ENCODE data around the gene DCN. TPM values are rescaled to one million over a fixed set of nuclear protein-coding genes. Genes with fewer than 3 reads are reported as not detected.

Gene DCN
- total RNA-seq, 1 donor from 2014 or later = 1.4 TPM

DNA sequence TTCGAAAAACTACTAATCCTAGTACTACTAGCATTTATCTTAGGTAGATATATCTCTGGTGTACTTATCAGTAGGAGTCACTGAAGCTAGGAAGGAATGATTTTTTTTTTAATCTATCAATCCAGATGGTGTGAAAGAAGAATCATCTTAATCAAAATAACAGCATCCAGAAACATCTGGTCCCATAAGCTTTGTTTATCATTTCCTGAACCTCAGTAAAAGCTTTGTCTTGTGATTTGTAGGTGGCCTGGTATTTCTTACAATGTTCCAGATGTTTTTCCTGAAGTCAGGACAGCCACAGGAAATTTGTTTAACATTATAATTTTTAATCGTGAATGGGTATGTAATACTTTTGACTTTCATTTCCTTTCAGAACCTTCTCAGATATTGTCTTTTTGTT, 43.3 kb downstream of the DCN start:
- no peak for DNase-seq (ENCODE audit: low read depth, low spot score)

DNA sequence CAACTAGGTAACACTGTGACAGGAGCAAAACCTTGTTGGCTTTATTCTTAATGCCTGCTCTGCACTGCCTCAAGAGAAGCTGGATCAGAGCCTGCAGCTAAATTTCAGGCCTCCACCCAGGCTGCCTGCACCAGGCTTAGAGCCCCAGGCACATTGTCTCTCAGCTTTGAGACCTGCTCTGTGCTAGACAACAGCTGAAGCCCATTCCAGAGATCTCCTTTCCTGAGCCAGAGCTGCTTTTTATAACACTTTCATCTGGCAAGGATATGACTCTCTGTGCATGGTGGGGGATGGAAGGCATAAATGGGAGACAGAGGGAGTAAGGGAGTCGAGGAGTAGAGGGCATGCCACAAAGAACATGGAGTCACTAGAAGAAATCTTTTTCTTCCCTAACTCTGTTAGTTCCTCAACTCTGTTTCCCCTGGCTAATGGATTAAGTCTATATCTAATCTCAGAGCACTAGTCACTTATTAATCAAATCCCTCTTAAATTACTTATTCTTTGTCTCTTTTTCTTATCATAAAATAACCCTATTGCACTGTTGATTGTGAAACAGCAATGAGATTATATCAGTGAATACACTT, 44.2 kb downstream of the DCN start:
- DNase-seq (ENCODE audit: low read depth, low spot score) = no peak

DNA sequence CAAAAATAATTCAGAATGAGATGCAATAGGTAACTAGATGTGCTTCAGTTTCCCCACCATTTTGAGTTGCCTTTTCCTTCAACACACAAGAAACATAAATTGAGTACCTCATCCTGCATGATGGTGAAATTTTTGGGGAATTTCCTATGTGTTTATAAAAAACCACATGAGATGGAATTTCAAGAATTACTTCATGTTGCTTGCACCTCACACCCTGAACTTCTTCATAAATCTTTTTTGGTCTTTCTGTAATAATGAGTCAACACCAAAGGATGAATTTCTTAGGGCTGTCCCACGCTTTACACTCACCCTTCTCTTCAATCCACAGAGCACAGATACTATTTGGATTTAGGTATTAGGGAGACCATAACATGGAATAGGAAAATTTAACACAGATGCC, 48.7 kb downstream of the DCN start:
- no peak for DNase-seq (ENCODE audit: low read depth, low spot score)

DNA sequence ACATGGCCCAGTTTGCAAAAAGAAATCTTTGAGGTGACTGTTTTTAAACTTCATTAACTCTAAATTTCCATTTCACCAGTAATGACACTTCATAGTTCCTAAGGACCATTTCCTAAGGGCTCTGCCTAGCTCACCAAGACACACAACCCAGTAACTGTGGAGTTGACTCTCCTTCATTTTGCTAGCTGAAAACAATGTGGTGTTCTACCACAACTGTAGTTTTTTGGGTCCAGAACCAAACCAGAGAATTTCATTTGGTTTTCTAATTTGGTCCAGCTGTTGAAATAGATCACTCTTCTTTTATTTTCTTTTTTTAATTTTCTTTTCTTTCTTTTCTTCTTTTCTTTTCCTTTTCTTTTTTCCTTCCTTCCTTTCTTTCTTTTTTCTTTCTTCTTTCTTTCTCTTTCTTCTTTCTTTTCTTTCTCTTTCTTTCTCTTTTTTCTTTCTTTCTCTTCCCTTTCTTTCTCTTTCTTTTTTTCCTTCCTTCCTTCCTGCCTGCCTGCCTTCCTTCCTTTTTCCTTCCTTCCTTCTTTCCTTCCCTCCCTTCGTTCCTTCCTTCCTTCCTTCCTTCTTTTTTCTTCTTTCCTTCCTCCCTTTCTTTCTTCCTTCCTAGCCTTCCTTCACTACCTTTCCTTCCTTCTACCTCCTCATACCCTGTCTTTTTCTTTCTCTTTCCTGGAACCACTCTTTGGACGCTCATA, 52.8 kb downstream of the DCN start:
- no peak for DNase-seq (ENCODE audit: low read depth, low spot score)

DNA sequence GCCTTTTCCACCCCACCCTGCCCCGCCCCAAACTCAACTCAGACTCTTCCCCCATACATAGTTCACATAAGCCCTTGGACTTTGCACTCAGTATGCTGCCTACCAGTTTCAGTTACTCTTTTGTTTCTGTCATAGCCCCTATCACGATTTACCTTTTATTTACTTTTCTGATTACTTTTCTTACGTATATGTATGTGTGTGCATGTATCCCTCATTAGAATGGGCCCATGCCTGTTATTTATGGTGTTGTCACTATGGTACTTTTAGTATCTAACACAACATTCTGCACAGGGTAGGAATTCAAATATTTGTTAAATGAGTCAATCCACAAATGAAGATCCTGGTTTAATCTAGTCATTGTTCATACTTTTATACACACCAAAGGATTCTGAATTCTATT, 54.9 kb downstream of the DCN start:
- no peak for DNase-seq (ENCODE audit: low read depth, low spot score)

DNA sequence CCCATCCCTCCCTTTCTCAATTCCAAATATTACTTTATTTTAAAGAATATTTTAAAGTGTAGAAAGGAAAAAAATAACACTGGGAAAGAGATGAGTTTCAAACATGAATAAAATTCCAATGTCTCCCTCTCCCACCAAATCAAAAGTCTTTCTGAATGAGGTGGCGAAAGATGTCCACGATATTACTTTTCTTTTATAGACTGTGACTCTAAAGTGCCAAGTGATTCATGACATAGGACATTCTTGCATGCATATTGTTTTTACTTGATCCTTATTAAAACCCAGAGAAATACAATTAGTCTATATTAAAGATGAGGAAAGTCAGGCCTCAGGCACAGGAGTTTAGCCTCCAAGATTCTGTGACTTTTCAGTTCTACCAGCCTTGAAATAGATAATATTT, 55.3 kb downstream of the DCN start:
- no peak for DNase-seq (ENCODE audit: low read depth, low spot score)

DNA sequence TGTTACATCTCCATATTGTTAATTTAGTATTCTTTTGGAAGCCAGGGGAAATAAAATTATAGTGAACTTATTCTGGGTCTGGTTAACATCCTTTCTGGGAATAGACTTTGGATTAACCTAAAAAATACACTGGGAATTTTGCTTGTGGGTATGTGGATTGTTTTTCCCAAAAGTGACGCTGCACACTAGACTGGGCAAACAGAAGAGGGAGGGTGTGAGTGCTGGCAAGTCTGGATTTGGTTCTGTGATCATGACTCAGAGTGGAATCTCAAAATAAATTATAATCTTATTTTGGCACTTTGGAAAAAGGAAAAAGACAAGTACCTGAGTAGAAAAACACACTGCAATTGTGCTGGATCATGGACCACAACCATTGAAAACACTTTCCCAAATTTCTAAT, 56.1 kb downstream of the DCN start:
- no peak for DNase-seq (ENCODE audit: low read depth, low spot score)

DNA sequence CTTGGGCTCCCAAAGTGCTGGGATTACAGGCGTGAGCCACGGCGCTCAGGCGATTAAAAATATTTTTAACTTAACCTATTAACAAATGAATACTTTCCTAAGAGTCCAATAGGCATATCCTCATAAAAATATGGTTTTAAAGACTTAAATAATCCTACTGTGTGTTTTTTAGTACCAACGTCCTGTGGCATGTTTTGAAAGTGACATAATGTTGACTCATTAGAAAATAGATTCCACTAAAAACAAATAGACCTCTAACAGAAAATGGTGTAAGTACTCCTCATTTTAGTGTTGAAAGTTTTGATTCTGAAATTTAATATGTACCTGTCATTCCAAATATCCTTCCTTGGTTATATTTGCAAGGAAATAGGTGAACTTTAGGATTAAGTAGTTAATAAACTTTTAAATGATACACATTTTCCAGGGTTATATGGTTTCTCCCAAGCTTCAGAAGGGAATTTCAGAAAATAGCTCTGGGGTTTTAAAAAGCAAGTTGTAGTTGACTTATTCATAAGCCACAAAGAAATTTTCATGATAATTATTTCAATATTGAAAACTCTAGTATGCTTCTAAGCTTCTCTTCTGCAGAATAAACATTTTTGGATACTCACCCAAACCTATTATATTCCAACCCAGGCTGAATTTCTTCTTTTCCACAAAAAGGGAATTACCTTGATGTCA, 59.2 kb downstream of the DCN start:
- no peak for DNase-seq (ENCODE audit: low read depth, low spot score)

DNA sequence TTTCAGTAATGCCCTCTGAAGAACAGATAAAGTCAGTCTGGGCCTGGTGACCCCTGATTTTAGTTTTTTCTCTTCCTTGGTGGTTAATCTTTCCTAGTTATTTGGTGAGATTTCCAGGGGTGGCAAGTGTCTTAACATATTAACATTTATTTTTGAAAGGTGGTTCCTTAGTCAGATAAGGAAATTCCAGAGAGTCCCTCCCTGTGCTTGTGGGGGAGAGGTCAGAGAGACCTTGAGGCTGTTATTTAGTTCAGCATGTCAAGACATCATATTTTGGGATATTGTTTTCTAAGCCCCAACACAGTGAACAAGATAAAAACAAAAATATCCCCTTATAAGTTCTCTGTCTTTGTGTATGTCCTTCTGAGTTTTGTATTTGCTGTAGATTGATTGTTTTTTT, 61.8 kb downstream of the DCN start:
- no peak for DNase-seq (ENCODE audit: low read depth, low spot score)

DNA sequence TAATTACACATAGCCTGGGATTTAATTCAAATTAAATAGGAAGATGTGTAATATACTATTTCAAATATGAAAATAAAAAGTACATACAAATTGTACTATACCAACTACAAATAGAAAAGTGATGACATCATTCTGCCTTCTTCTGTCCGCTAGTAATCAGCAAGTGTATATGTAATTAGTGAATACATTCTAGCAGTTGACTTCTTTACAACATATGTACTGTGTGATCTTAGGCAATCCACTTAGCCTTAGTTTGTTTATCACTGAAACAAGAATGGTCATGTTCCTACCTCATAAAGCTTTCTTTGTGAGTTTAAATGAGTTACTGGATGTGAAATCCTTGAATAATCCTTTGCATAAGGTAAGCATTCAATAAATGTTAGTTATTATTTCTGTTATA, 63.5 kb downstream of the DCN start:
- no peak for DNase-seq (ENCODE audit: low read depth, low spot score)

DNA sequence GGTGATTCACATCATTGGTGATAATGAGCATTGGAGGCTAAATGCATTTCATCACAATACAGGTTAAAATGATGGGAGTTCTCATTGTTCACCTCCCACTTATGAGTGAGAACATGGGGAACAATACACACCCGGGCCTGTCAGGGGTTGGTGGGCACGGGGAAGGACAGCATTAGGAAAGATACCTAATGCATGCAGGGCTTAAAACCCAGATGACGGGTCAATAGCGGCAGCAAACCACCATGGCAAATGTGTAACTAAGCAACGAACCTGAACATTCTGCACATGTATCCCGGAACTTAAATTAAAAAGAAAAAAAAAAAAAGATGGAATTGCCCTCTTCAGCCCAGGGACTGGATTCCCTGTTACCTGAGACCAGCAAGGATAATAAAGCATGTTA, 69.0 kb downstream of the DCN start:
- no peak for DNase-seq (ENCODE audit: low read depth, low spot score)

DNA sequence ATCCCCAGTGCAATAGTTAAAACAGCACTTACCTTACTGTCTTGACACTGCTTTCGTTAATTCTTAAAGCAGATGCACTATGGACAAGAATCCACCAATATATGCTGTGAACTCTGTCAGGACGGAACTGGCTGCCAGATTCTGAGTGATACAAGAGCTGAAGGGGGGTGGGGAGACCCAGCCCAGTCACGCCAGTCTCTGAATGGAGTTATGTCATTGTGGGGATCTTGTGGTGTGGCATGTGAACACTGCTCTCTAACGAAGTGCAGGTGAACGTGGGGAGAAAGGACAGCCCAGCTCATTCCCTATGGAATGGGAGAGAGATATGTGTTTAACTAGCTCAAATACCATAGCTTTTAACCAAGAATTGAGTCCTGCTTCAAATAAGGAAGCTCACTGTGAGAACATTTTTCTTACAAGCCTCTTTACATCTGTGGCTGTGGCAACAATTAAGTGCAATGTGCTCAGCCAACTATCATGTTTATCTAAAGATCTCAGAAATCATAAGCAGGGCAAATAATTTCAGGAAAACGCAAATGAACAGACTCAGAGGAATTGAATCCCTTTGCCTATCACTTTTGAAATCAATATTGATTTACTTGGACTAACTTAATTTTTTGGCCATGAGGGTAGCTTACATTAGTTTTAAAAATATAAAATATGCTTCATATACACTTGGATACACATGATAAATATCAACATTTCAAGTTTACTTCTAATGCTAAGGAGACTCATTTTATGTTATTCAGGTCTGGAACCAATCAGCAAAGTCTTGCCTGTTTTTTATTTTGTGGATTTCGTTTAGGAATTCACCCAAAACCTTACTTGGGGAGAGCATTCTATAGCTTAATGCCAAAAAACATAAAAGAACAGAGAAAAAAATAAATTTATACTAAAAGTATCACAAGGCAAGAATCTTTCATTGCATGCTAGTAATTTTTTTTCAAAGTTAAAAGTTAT, 71.0 kb downstream of the DCN start, which contains the start of gene LUM:
Gene LUM (minus strand): TSS at position 129 of the 960 bp plus-strand sequence. CDS start 2,515 bp downstream, outside the sequence.
- DNase-seq (ENCODE audit: low read depth, low spot score) = no peak

DNA sequence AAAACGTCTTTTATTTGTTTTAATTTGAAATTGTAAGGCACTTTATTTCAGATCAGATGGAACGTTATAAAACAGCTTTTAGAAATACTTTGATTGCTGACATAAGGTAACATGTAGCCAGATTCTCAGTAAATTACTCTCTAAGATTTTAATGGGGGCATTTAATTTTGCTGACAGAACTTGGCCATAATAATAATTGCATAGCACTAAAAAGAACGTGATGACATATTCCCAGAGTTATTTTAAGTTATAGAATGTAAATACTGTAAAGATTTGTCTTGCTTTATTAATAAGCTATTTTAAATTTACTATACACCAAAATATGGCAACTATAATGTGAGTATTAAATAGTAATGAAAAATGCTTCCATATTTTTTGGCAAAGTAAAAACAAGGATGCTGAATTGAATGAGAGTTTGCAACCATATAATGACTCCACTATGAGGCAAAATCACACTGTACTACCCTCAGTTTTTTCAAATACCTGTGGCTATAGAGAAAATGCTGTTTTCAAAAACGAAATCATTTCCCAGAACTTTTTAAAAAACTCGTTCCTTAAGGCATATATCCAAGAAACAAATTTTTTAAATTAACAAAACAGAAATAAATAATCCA, 72.2 kb downstream of the DCN start:
- no peak for DNase-seq (ENCODE audit: low read depth, low spot score)

DNA sequence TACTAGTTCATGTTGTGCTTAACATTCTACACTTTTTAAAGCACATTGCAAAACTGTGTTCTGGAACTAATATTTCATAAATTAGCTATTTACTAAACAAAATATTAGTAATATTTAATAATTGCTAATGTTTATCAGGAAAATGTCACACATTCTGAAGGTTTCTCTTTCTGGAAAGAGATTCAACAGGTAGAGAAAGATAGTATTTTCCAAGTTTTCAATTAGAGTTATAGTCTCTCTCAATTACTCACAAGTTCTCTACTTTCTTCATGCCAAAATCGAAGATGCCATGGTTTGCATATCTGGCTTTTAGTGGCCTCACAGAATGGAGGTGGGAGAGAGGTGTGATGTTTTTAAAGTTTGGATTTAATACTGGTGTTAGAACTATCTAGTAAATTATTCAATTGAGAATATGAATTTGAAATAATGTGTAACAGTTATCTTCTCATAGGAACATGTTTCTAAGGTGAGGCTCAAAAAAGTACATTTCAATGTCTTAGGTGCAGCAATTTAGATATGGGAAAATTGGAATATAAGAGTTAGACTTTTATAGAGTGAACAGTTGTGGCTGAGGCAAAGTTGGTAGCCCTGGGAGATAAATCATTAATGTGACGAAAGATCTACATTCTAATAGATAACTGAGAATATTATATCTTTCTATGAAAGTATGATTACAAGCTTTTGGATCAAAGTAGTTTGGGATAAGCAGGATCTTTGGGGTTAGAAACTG, 72.9 kb downstream of the DCN start:
- no peak for DNase-seq (ENCODE audit: low read depth, low spot score)

DNA sequence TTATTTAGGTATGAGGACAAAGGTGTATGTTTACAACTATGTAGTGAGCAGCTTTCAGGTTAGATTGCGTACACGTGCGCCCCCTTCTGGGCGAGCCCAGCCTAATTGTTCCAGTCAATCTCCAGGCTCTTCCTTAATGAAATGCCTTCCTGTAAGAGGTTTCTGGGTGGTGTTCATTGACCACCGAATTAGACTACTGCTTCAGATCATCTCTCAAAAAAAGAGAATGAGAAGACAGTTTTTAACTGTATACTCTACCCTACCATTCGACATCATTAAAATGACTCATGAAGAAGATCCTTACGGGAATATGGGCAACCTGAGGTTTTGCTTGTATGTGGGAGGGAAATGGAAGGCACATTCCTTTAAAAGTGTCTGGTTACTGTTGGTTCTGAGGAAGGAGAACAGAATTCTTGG, 73.5 kb downstream of the DCN start:
- DNase-seq (ENCODE audit: low read depth, low spot score) = no peak

DNA sequence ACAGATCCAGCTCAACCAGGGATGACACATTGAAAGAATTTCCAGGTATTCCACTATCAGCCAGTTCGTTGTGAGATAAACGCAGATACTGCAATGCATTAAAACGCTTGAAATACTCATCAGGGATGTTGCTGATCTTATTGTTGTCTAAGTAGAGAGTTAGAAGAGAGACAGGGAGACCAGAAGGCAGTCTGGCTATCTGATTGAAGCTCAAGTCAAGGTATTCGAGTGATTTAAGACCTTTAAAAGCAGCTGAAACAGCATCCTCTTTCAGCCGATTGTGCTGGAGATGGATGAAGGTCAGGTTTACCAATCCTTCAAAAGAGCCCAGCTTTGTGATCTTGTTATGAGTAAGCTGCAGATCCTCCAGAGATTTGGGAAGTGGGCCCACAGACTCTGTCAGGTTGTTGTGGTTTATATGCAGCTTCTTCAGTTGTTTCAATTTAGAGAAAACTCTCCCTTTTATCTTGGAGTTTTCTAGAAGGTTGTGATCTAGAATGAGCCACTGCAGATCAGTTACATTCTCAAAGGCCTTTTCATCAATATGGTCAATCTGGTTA, 74.3 kb downstream of the DCN start:
- DNase-seq (ENCODE audit: low read depth, low spot score) = no peak

DNA sequence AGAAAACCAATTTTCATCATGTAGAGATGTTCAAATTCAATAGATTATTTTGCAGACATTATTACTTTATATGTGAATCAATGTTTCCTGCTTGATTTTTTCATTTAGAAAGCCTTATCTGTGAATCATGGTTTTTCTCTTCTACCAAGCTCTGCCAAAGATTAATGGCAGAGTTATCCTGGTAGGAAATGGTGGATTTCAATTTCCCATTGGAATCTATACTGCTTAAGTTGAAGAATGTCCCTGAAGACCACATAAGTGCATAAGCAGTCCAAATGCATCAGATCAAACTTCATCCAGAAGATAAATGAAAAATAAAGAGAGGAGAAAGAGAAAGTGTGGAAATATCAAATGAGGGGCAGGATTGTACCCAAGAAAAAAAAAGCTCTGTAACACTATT, 76.3 kb downstream of the DCN start:
- no peak for DNase-seq (ENCODE audit: low read depth, low spot score)

DNA sequence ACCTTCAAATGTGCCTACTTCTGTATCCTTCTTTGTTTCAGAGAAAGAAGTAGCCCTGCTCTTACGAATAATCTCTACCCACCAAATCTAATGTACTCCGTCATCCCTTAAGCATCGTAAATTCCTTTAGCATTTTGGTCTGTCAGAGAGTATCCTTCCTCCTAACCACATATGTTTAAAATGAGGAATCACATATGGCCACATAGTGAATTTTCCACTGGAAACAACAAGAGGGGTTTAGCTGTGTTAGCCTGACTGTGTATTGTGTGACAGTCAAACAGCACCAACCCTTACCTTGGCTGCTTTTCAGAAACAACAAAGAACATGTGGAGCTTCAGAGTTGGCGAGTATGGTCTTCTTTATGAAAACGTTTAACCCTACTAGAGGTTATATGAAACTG, 76.8 kb downstream of the DCN start:
- DNase-seq (ENCODE audit: low read depth, low spot score) = no peak

DNA sequence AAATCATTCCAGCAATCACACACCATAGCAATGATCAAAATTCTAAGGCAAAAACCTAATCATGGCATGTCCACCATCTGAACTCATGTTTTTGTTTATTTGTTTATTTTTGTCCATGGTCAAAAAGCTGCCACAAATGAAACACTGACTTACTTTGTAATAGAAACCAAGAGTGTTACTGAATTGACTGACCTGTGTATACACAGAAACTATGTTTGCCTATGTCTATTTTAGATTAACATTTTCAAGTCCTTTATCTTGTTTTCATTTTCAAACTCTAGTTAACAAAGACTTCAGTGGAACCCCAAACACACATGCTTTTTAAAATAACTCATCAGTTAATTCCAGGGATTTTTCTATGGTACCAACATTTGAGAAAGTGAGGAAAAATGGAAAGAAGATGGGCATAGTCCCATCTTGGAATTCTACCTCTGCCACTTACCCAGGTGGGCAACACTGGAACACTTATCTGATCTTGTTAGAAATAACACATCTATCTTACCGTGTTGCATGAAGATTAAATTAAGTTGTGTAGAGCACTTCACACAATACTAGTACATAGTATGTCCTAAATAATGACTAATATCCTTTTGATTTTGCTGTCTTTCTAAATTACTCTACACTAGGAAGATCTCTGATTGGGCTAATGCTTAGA, 77.7 kb downstream of the DCN start:
- DNase-seq (ENCODE audit: low read depth, low spot score) = no peak

DNA sequence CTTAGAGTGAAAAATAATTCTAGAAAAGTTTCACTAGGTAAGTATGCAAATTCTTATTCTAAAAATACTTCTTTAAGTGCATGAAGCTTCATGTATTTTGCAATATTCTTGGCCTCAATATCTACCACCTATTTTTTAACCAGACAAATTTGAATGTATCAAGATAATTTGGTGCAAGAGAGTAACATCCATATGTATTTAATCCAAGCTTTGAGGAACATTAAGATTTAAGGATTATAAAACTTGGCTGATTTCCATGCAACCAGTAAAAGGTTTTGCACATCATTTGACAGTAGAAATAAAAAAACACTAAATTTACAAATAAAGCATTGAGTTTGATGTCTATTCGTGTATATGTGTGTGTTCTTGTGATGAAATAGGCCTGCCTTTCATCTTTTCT, 79.0 kb downstream of the DCN start:
- no peak for DNase-seq (ENCODE audit: low read depth, low spot score)

Data from pulmonary artery endothelial cell (primary cell).